ENCODE data around the gene SLFN12.

GRCh38 chr17:35414247-35414646, 18.1 kb downstream of the SLFN12 start:
- TF ChIP-seq CTCF (IDR thresholded peaks at IDR 0.05): no peak
- no peak for TF ChIP-seq EZH2 (IDR thresholded peaks at IDR 0.05)
